ENCODE data around the gene KRT40. TPM values are rescaled to one million over a fixed set of nuclear protein-coding genes. Genes with fewer than 3 reads are reported as not detected.

The KRT40 gene
- polyA plus RNA-seq, 3 donors = not detected

- no peaks in the 10 kb centered on the region for H3K4me1 Mint-ChIP-seq
- Histone ChIP-seq H2AFZ (ENCODE audit: insufficient read depth, low read depth, low read length, poor library complexity, severe bottlenecking) (no peak overlapping the region), H3K36me3 (replicated peaks in 1 of 2; ENCODE audit: control insufficient read depth in 1 of 2, insufficient read depth in 2 of 2, low read length in 2 of 2) (no peaks in the 10 kb centered on the region), H3K4me3 (replicated peaks in 1 of 3; ENCODE audit: low read depth in 2 of 3, low read length in 3 of 3) (no peak overlapping the region), H3K27ac (ENCODE audit: low read depth in 1 of 2, low read length in 2 of 2) (no peak overlapping the region), H3K9ac (ENCODE audit: insufficient read depth, low read length, poor library complexity, severe bottlenecking) (no peak overlapping the region), H3K9me3 (replicated peaks in 1 of 2; ENCODE audit: control insufficient read depth in 1 of 2, insufficient read depth in 1 of 2, low read length in 2 of 2) (no peaks in the 10 kb centered on the region), H3K27me3 (ENCODE audit: control insufficient read depth in 2 of 2, insufficient read depth in 2 of 2, low read length in 2 of 2) (peaks cover 3% of the 10 kb centered on the region in 2 donors), H3K4me2 (replicated peaks; ENCODE audit: extremely low read depth, low read length, poor library complexity, severe bottlenecking) (no peak overlapping the region), H3K79me2 (ENCODE audit: insufficient read depth, low read length) (no peaks in the 10 kb centered on the region), H3K4me1 (ENCODE audit: control insufficient read depth in 1 of 2, insufficient read depth in 2 of 2, low read length in 2 of 2) (no peaks in the 10 kb centered on the region), H4K20me1 (ENCODE audit: insufficient read depth, low read length) (no peaks in the 10 kb centered on the region)
- peaks cover 0 to 2% (median 0%) of the 10 kb centered on the region in 7 donors for H3K9me3 Mint-ChIP-seq
- intact Hi-C loops (cut with micrococcal nuclease) = no loop called here
- peak overlapping the region in 1 of 2 donors; percentile 7 for H3K4me3 Mint-ChIP-seq
- TF ChIP-seq, protein P1, sequence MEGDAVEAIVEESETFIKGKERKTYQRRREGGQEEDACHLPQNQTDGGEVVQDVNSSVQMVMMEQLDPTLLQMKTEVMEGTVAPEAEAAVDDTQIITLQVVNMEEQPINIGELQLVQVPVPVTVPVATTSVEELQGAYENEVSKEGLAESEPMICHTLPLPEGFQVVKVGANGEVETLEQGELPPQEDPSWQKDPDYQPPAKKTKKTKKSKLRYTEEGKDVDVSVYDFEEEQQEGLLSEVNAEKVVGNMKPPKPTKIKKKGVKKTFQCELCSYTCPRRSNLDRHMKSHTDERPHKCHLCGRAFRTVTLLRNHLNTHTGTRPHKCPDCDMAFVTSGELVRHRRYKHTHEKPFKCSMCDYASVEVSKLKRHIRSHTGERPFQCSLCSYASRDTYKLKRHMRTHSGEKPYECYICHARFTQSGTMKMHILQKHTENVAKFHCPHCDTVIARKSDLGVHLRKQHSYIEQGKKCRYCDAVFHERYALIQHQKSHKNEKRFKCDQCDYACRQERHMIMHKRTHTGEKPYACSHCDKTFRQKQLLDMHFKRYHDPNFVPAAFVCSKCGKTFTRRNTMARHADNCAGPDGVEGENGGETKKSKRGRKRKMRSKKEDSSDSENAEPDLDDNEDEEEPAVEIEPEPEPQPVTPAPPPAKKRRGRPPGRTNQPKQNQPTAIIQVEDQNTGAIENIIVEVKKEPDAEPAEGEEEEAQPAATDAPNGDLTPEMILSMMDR (IDR thresholded peaks at IDR 0.05) = no peak
- H3K27me3 Mint-ChIP-seq (ENCODE audit: low read depth in 3 of 3) = peaks cover 17 to 18% (median 18%) of the 10 kb centered on the region in 3 donors
- H3K27ac Mint-ChIP-seq = no peak overlapping the region
- WGBS (ENCODE audit: insufficient coverage) = 87% methylated on average over 1 of the region's 2 CpGs
- H3K36me3 Mint-ChIP-seq = no peaks in the 10 kb centered on the region
- no peak for DNase-seq
Observed at GRCh38 chr17:40997361-40997760, 13.2 kb upstream of the KRT40 start.

- H3K27me3 Mint-ChIP-seq (ENCODE audit: low read depth in 3 of 3) = peaks cover 15 to 18% (median 18%) of the 10 kb centered on the region in 3 donors
Observed at GRCh38 chr17:40996829-40997228, 12.7 kb upstream of the KRT40 start.

More at GRCh38 chr17:40996829-40997228, 12.7 kb upstream of the KRT40 start:
- peaks cover 3% of the 10 kb centered on the region in 2 donors for H3K27me3 ChIP-seq (ENCODE audit: control insufficient read depth in 2 of 2, insufficient read depth in 2 of 2, low read length in 2 of 2)
- H3K79me2 ChIP-seq (ENCODE audit: insufficient read depth, low read length) = no peaks in the 10 kb centered on the region
- H3K4me1 Mint-ChIP-seq = no peaks in the 10 kb centered on the region
- intact Hi-C loops (cut with micrococcal nuclease) = no loop called here
- no peaks in the 10 kb centered on the region for H3K36me3 ChIP-seq (replicated peaks in 1 of 2; ENCODE audit: control insufficient read depth in 1 of 2, insufficient read depth in 2 of 2, low read length in 2 of 2)
- DNase-seq = no peak
- no peaks in the 10 kb centered on the region for H3K36me3 Mint-ChIP-seq
- H2AFZ ChIP-seq (ENCODE audit: insufficient read depth, low read depth, low read length, poor library complexity, severe bottlenecking) = no peak overlapping the region
- 78% methylated on average over 1 of the region's 4 CpGs for WGBS (ENCODE audit: insufficient coverage)
- H3K4me2 ChIP-seq (replicated peaks; ENCODE audit: extremely low read depth, low read length, poor library complexity, severe bottlenecking) = no peak overlapping the region
- H4K20me1 ChIP-seq (ENCODE audit: insufficient read depth, low read length) = no peaks in the 10 kb centered on the region
- TF ChIP-seq, protein P1 (IDR thresholded peaks at IDR 0.05) = no peak
- no peak overlapping the region for H3K4me3 Mint-ChIP-seq
- H3K4me3 ChIP-seq (replicated peaks in 1 of 3; ENCODE audit: low read depth in 2 of 3, low read length in 3 of 3) = no peak overlapping the region
- no peak overlapping the region for H3K27ac ChIP-seq (ENCODE audit: low read depth in 1 of 2, low read length in 2 of 2)
- no peak overlapping the region for H3K9ac ChIP-seq (ENCODE audit: insufficient read depth, low read length, poor library complexity, severe bottlenecking)
- H3K27ac Mint-ChIP-seq = no peak overlapping the region
- peaks cover 0 to 2% (median 0%) of the 10 kb centered on the region in 7 donors for H3K9me3 Mint-ChIP-seq
- no peaks in the 10 kb centered on the region for H3K9me3 ChIP-seq (replicated peaks in 1 of 2; ENCODE audit: control insufficient read depth in 1 of 2, insufficient read depth in 1 of 2, low read length in 2 of 2)
- H3K4me1 ChIP-seq (ENCODE audit: control insufficient read depth in 1 of 2, insufficient read depth in 2 of 2, low read length in 2 of 2) = no peaks in the 10 kb centered on the region
